GM12878 (cell line): ENCODE data around the gene PSPC1. TPM values are rescaled to one million over a fixed set of nuclear protein-coding genes. Genes with fewer than 3 reads are reported as not detected.
A peak's percentile ranks its signal among the peaks of the same experiment; 100 is the strongest.

Experiments
- CTCF ChIP-seq, 3 experiments: IDR thresholded peaks in 2 of 3; conservative IDR thresholded peaks in 1 of 3; 2 replicates each; pipeline ENCODE4 v1.5.1; 2011; ENCODE audit warnings: low read depth in 3 of 3, low read length in 3 of 3, mild to moderate bottlenecking in 3 of 3, control low read depth in 2 of 3, moderate library complexity in 2 of 3, inconsistent platforms in 1 of 3, mixed read lengths in 1 of 3; ENCODE audit not compliant: control insufficient read depth in 2 of 3, insufficient read depth in 1 of 3; ENCODE audit errors: extremely low read depth in 1 of 3
- EGR1 ChIP-seq, 2 experiments: IDR thresholded peaks; 1 replicate in 1 of 2; 2 replicates in 1 of 2; pipeline ENCODE4 v1.6.1; 2011 to 2012; ENCODE audit warnings: low read depth in 2 of 2, low read length in 2 of 2, borderline replicate concordance in 1 of 2, mild to moderate bottlenecking in 1 of 2, moderate library complexity in 1 of 2
- IKZF2 ChIP-seq, 2 experiments: fragments of 450-650 bp; IDR thresholded peaks; 2 replicates each; pipeline ENCODE4 v1.6.1; 2017; ENCODE audit warnings: mild to moderate bottlenecking in 2 of 2, moderate library complexity in 2 of 2
- JUND ChIP-seq: IDR thresholded peaks from 2 replicates; pipeline ENCODE4 v1.6.1; 2012; ENCODE audit warnings: low read depth, mild to moderate bottlenecking, low read length, improper control_type of control experiment, moderate library complexity
- PKNOX1 ChIP-seq: fragments of 450-650 bp; IDR thresholded peaks from 2 replicates; pipeline ENCODE4 v1.6.1; 2016; ENCODE audit warnings: mild to moderate bottlenecking
- SRF ChIP-seq, 2 experiments: IDR thresholded peaks; 2 replicates each; pipeline ENCODE4 v1.6.1; 2011; ENCODE audit warnings: low read depth in 2 of 2, low read length in 2 of 2, mild to moderate bottlenecking in 1 of 2, moderate library complexity in 1 of 2
- ZNF592 ChIP-seq: fragments of 450-650 bp; IDR thresholded peaks from 2 replicates; pipeline ENCODE4 v1.6.1; 2017; ENCODE audit warnings: mild to moderate bottlenecking, moderate library complexity
- polyA plus RNA-seq, 11 experiments: library from polyadenylated mRNA; depleted of rRNA in 4 of 11; unstranded in 6 of 11; stranded (reverse) in 5 of 11; fragments of >200 nt; fragmentation: Nextera tagmentation in 4 of 11; fragmentation: Illumina TruSeq in 1 of 11; extraction: Ambion mirVana in 4 of 11; extraction: Trizol in 1 of 11; gene quantifications; 1 replicate in 1 of 11; 2 replicates in 10 of 11; pipeline versions ENCODE4 v1.2.1 to v1.2.3, GENCODE V29; 2011 to 2016; ENCODE audit warnings: inconsistent platforms in 2 of 11, missing spikeins in 2 of 11, low read depth in 1 of 11
- total RNA-seq, 4 experiments: library from RNA; depleted of rRNA in 3 of 4; stranded (reverse); fragments of >200 nt in 3 of 4; fragmentation: Illumina TruSeq in 1 of 4; extraction: Trizol in 1 of 4; gene quantifications; 2 replicates each; pipeline versions ENCODE4 v1.2.1 to v1.2.3, GENCODE V29; 2013 to 2021

The PSPC1 gene
- total and polyA plus RNA-seq, 10 of the 15 experiments (the other 5 are each of a cell fraction or from before 2014, with no cell fraction given) = 17.7 to 76.3 (median 66.8) TPM

- TF ChIP-seq ZNF592 = no peak
- no peak for TF ChIP-seq JUND
- TF ChIP-seq IKZF2 (IDR thresholded peaks at IDR 0.05) = no peak
- TF ChIP-seq EGR1 (IDR thresholded peaks at IDR 0.05; ENCODE audit: borderline replicate concordance in 1 of 2, low read depth in 2 of 2, low read length in 2 of 2) = no peak
- TF ChIP-seq PKNOX1 = no peak
- peak in 2 of 3 experiments; percentile 30 to 32; a peak in 4 of 6 replicates for TF ChIP-seq CTCF (IDR thresholded peaks at IDR 0.05 in 2 of 3, conservative IDR thresholded peaks at IDR 0.05 in 1 of 3; ENCODE audit: control insufficient read depth in 2 of 3, extremely low read depth in 1 of 3, insufficient read depth in 1 of 3, low read depth in 3 of 3, low read length in 3 of 3)
- no peak for TF ChIP-seq SRF (IDR thresholded peaks at IDR 0.05; ENCODE audit: low read depth in 2 of 2, low read length in 2 of 2)
These were observed 35.6 kb upstream of the PSPC1 start (continued) for GRCh38 chr13:19818223-19818842.
